HCT116 (cell line): Measurements from ENCODE around the gene DOK5.

Experiments used
- CTCF ChIP-seq, 3 experiments: fragments of 200-600 bp in 1 of 3; sonication (generic) in 1 of 3; IDR thresholded peaks in 2 of 3; conservative IDR thresholded peaks in 1 of 3; 2 replicates each; pipeline ENCODE4 v1.5.1; 2012 to 2017; ENCODE audit warnings: low read depth in 2 of 3, low read length in 2 of 3, antibody characterized with exemption in 1 of 3, borderline replicate concordance in 1 of 3, control low read depth in 1 of 3, mild to moderate bottlenecking in 1 of 3, mixed read lengths in 1 of 3, mixed run types in 1 of 3, moderate library complexity in 1 of 3; ENCODE audit not compliant: insufficient read depth in 1 of 3
- EZH2 ChIP-seq: fragments of 200-600 bp; sonication (generic); IDR thresholded peaks from 2 replicates; pipeline ENCODE4 v1.6.1; 2017; ENCODE audit warnings: antibody characterized with exemption, mixed run types
- MAX ChIP-seq: IDR thresholded peaks from 2 replicates; pipeline ENCODE4 v1.6.1; 2012
- POLR2A ChIP-seq: IDR thresholded peaks from 2 replicates; pipeline ENCODE4 v1.7.0; 2011; ENCODE audit warnings: borderline replicate concordance; ENCODE audit not compliant: insufficient read depth, insufficient read length; ENCODE audit errors: extremely low read depth
- POLR2AphosphoS5 ChIP-seq: IDR thresholded peaks from 2 replicates; pipeline ENCODE4 v1.6.1; 2011; ENCODE audit warnings: mild to moderate bottlenecking, low read depth, low read length, moderate library complexity
- REST ChIP-seq: IDR thresholded peaks from 2 replicates; pipeline ENCODE4 v1.6.1; 2012; ENCODE audit warnings: low read depth
- SIN3A ChIP-seq: IDR thresholded peaks from 2 replicates; pipeline ENCODE4 v1.6.1; 2012; ENCODE audit warnings: low read depth
- ZFX ChIP-seq: fragments of 450-650 bp; IDR thresholded peaks from 2 replicates; pipeline ENCODE4 v1.6.1; 2017

- TF ChIP-seq POLR2A (no peak), SIN3A (no peak), REST (no peak), CTCF (IDR thresholded peaks at IDR 0.05 in 2 of 3, conservative IDR thresholded peaks at IDR 0.05 in 1 of 3; ENCODE audit: borderline replicate concordance in 1 of 3, insufficient read depth in 1 of 3, low read depth in 2 of 3, low read length in 2 of 3) (no peak), EZH2 (no peak), MAX (no peak), POLR2AphosphoS5 (no peak), ZFX (no peak)
These were observed 41.2 kb upstream of the DOK5 start for GRCh38 chr20:54434196-54434595.
